ENCODE results near the gene GOLGA8O. TPM values are rescaled to one million over a fixed set of nuclear protein-coding genes. Genes with fewer than 3 reads are reported as not detected.
"Not testable (repeated sequence)": the region's sequence is repeated elsewhere in the genome, so short reads cannot be mapped to it uniquely, and the experiment has no call there.

Gene GOLGA8O
- total RNA-seq, 1 donor from 2014 or later: not detected

DNA sequence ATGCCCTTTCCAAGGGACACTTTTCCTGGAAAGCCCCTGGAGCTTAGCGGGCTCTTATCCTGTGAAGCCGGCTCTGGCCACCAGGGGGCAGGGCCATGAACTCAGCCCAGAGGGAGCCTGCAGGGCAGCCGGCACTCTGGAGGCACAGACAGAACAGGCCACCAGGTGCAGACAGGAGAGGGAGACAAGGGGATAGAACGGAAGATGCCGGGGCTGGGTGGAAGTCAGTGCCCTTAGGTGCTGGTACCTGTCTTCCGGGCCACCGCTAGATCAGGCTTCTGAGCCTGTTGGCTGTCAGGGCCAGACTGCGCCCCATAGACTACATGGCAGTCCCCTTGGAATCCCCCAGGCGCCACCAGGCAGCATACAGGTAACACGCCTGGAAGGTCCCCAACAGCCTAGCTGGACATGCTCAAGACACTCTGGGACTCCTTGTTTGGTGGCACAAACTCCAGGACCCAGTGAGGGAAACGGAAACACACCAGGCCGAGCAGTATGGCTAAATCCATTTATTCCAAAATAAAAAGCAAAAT is 14.9 kb downstream of the GOLGA8O start:
- H3K36me3 ChIP-seq; H3K27me3 Mint-ChIP-seq (ENCODE audit: insufficient read depth, low read depth); H3K27me3 ChIP-seq; H3F3A ChIP-seq (ENCODE audit: low read depth); H3K4me2 ChIP-seq; H2AFZ ChIP-seq (replicated peaks); H3K4me3 Mint-ChIP-seq; H3K4me1 Mint-ChIP-seq; H3K4me1 ChIP-seq; H3K9me3 Mint-ChIP-seq; H3K9ac ChIP-seq; H3K9me3 ChIP-seq (ENCODE audit: low read depth); DNase-seq (ENCODE audit: low spot score); H3K4me3 ChIP-seq; H3K27ac Mint-ChIP-seq; H3K36me3 Mint-ChIP-seq; H4K20me1 ChIP-seq (ENCODE audit: low read depth); H3K27ac ChIP-seq; H3K79me2 ChIP-seq (ENCODE audit: low read depth): not testable (repeated sequence)
- TF ChIP-seq, protein P1, sequence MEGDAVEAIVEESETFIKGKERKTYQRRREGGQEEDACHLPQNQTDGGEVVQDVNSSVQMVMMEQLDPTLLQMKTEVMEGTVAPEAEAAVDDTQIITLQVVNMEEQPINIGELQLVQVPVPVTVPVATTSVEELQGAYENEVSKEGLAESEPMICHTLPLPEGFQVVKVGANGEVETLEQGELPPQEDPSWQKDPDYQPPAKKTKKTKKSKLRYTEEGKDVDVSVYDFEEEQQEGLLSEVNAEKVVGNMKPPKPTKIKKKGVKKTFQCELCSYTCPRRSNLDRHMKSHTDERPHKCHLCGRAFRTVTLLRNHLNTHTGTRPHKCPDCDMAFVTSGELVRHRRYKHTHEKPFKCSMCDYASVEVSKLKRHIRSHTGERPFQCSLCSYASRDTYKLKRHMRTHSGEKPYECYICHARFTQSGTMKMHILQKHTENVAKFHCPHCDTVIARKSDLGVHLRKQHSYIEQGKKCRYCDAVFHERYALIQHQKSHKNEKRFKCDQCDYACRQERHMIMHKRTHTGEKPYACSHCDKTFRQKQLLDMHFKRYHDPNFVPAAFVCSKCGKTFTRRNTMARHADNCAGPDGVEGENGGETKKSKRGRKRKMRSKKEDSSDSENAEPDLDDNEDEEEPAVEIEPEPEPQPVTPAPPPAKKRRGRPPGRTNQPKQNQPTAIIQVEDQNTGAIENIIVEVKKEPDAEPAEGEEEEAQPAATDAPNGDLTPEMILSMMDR (IDR thresholded peaks at IDR 0.05): peak; percentile 17

GRCh38 chr15:32434102-32434963 is 21.1 kb downstream of the GOLGA8O start:
- H3F3A ChIP-seq (ENCODE audit: low read depth); H3K4me3 Mint-ChIP-seq; H4K20me1 ChIP-seq (ENCODE audit: low read depth): not testable (repeated sequence)

GRCh38 chr15:32427635-32428034 is 27.8 kb downstream of the GOLGA8O start:
- not testable (repeated sequence) for H3F3A ChIP-seq (ENCODE audit: low read depth); H3K9me3 ChIP-seq (ENCODE audit: low read depth); H3K36me3 ChIP-seq; H3K36me3 Mint-ChIP-seq; H3K4me3 Mint-ChIP-seq; H3K27ac ChIP-seq; H3K4me2 ChIP-seq; H3K4me1 ChIP-seq; H3K9ac ChIP-seq; H3K27ac Mint-ChIP-seq; H3K79me2 ChIP-seq (ENCODE audit: low read depth); H3K4me3 ChIP-seq; H3K27me3 Mint-ChIP-seq (ENCODE audit: insufficient read depth, low read depth); H3K4me1 Mint-ChIP-seq; DNase-seq (ENCODE audit: low spot score); H4K20me1 ChIP-seq (ENCODE audit: low read depth); H2AFZ ChIP-seq (replicated peaks); H3K27me3 ChIP-seq; H3K9me3 Mint-ChIP-seq

More at GRCh38 chr15:32434102-32434963, 21.1 kb downstream of the GOLGA8O start:
- not testable (repeated sequence) for H3K36me3 ChIP-seq; H3K27me3 Mint-ChIP-seq (ENCODE audit: insufficient read depth, low read depth); H3K4me2 ChIP-seq; H3K79me2 ChIP-seq (ENCODE audit: low read depth); H3K9me3 ChIP-seq (ENCODE audit: low read depth); H3K4me1 ChIP-seq; DNase-seq (ENCODE audit: low spot score); H3K4me3 ChIP-seq; H3K9ac ChIP-seq; H3K4me1 Mint-ChIP-seq; H3K27ac Mint-ChIP-seq; H3K9me3 Mint-ChIP-seq; H3K27ac ChIP-seq; H3K27me3 ChIP-seq; H3K36me3 Mint-ChIP-seq; H2AFZ ChIP-seq (replicated peaks)

- H3K27ac ChIP-seq; DNase-seq (ENCODE audit: low spot score): not testable (repeated sequence)
These were observed 28.9 kb downstream of the GOLGA8O start for GRCh38 chr15:32426511-32426910.

GRCh38 chr15:32407903-32408302 is 47.5 kb downstream of the GOLGA8O start:
- not testable (repeated sequence) for H3K79me2 ChIP-seq (ENCODE audit: low read depth); H3F3A ChIP-seq (ENCODE audit: low read depth); H3K27ac Mint-ChIP-seq; H3K9ac ChIP-seq; H3K36me3 ChIP-seq; H3K36me3 Mint-ChIP-seq; H3K27ac ChIP-seq; H2AFZ ChIP-seq (replicated peaks); H3K9me3 Mint-ChIP-seq; H4K20me1 ChIP-seq (ENCODE audit: low read depth); H3K4me2 ChIP-seq; H3K4me3 ChIP-seq; H3K9me3 ChIP-seq (ENCODE audit: low read depth); H3K27me3 Mint-ChIP-seq (ENCODE audit: insufficient read depth, low read depth); H3K4me3 Mint-ChIP-seq; DNase-seq (ENCODE audit: low spot score); H3K4me1 Mint-ChIP-seq; H3K4me1 ChIP-seq; H3K27me3 ChIP-seq
- TF ChIP-seq, protein P1 (IDR thresholded peaks at IDR 0.05): peak; percentile 45

More at GRCh38 chr15:32426511-32426910, 28.9 kb downstream of the GOLGA8O start:
- H3K4me1 Mint-ChIP-seq; H3K4me2 ChIP-seq; H3K9me3 Mint-ChIP-seq; H3K27ac Mint-ChIP-seq; H3K79me2 ChIP-seq (ENCODE audit: low read depth); H3K36me3 Mint-ChIP-seq; H3K27me3 Mint-ChIP-seq (ENCODE audit: insufficient read depth, low read depth); H3K27me3 ChIP-seq; H3F3A ChIP-seq (ENCODE audit: low read depth); H3K4me3 Mint-ChIP-seq; H3K36me3 ChIP-seq; H3K9me3 ChIP-seq (ENCODE audit: low read depth); H2AFZ ChIP-seq (replicated peaks); H4K20me1 ChIP-seq (ENCODE audit: low read depth); H3K4me3 ChIP-seq; H3K9ac ChIP-seq; H3K4me1 ChIP-seq: not testable (repeated sequence)

GRCh38 chr15:32403192-32403591 is 52.2 kb downstream of the GOLGA8O start, which contains the start of gene GOLGA8K:
GOLGA8K (minus strand) TSS chr15:32403292; CDS start chr15:32403194, 98 bp downstream.
- not testable (repeated sequence) for H3K27me3 ChIP-seq; H3K27me3 Mint-ChIP-seq (ENCODE audit: insufficient read depth, low read depth); H3K4me1 Mint-ChIP-seq

More at GRCh38 chr15:32403192-32403591, 52.2 kb downstream of the GOLGA8O start, which contains the start of gene GOLGA8K:
- H3K27ac ChIP-seq; H3K9me3 ChIP-seq (ENCODE audit: low read depth); H3K9me3 Mint-ChIP-seq; H3K4me2 ChIP-seq; H3K4me3 Mint-ChIP-seq; H3K9ac ChIP-seq; H3K27ac Mint-ChIP-seq; H2AFZ ChIP-seq (replicated peaks); H3K36me3 ChIP-seq; DNase-seq (ENCODE audit: low spot score); H3F3A ChIP-seq (ENCODE audit: low read depth); H3K79me2 ChIP-seq (ENCODE audit: low read depth); H3K4me1 ChIP-seq; H4K20me1 ChIP-seq (ENCODE audit: low read depth); H3K36me3 Mint-ChIP-seq; H3K4me3 ChIP-seq: not testable (repeated sequence)

Measured in neural progenitor cell (in vitro differentiated cells).